Stimulated activated CD4-positive, alpha-beta T cell treated with anti-CD3 and anti-CD28 coated beads, Interleukin-4, amount 100 ng/mL, for 48 hours (primary cell): ENCODE measurements around the gene SERPINA7.
"Not testable (repeated sequence)": the region's sequence is repeated elsewhere in the genome, so short reads cannot be mapped to it uniquely, and the experiment has no call there.

ENCODE experiments used
- DNase-seq, 2 donors: peaks; one replicate each; pipeline ENCODE4 v3.0.0-alpha.2; 2020; ENCODE audit warnings: low read depth in 2 of 2

Gene SERPINA7, protein sequence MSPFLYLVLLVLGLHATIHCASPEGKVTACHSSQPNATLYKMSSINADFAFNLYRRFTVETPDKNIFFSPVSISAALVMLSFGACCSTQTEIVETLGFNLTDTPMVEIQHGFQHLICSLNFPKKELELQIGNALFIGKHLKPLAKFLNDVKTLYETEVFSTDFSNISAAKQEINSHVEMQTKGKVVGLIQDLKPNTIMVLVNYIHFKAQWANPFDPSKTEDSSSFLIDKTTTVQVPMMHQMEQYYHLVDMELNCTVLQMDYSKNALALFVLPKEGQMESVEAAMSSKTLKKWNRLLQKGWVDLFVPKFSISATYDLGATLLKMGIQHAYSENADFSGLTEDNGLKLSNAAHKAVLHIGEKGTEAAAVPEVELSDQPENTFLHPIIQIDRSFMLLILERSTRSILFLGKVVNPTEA

DNA sequence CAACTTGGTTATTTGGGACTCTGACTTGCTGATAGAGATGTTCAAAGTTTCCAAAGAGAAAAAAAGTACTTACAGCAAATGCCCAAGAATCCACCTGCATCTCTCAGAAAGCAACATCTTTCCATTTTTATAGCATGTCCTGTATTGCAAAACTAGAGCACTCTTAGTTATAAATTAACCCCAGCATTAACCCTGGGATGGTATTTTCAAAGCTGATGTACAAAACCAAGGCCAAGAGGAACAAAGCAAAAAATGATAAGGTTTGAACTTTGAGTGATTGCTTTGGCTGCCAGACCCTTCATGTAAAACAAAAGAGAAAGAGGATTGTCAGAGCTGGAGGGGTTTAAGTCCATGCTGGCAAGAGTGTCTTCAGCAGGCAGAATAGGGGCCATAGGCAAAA is at the start of gene SERPINA7:
Gene SERPINA7, minus strand, starts transcription at position 103 of the 400 bp plus-strand sequence. CDS start 1,669 bp downstream, outside the sequence.
- no peak for DNase-seq

DNA sequence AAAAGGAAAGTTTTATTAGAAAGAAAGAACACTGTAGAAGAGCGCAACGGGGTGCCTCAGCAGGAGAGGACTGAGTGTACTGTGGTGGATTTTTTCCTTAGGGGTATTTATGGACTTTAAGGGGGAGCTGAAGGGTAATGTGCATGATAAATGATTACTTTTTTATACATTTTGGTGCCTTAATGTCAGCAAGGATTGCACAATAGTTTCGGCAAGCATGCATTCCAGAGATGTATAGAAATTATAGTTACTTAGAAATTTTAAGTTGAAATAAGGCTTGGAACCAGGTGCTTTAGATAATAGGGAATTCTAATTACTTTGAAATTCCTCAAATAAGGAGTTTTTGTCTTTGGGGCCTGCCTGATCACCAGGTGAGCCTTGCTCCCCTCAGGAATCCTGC is 30.5 kb upstream of the SERPINA7 start:
- no peak for DNase-seq

DNA sequence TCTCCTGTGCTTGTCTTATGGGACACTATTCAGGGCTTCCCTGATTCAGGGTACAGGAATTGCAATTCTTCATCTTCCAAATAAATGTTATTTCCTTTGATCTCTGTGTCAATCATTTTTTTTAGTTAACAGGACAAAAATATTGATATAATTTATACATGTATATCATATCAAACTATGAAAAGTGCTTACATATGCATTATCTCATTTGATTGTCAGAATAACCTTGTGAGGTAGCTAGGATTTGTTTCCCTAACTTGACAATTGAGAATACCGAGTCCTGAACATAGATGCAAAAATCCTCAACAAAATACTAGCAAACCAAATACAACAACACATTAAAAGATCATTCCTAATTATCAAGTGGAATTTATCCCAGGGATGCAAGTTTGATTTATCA is 11.5 kb upstream of the SERPINA7 start:
- no peak for DNase-seq

DNA sequence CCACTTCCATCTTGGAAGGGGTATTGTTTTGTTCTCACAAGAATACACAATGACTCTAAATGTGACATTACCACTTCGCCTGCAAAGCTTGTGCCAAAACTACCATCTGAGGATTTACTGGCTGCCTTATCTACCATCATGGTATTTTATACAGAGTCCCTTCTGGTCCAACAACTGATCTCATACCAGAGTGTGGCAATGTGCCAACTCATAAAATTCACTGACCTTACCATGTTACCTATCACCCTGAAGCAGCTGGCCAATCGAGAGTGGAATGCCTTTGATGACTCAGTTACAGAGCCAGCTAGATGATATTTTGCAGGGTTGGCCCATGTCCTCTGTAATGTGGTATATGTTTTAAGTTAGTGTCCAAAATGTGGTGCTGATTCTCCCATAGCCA is 3.8 kb upstream of the SERPINA7 start:
- DNase-seq = no peak

DNA sequence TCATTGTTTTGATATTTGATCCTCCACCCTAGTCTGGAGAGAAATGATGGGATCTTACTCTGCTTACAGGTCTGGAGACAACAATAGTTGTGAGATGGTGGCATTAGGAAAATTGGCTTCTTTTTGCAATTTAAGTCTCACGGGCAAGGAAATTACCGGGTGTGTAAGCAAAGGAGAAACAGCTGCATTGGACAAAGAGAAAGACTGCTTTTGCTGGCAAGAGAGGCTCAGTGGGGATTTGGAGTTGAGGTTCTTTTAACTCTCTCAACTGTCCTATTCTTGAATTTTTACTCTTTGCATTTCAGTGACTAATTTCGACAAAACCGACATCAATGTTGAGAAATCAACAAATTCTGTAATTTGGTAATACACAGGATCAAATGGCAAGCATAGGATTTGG is 2.3 kb upstream of the SERPINA7 start:
- no peak for DNase-seq

DNA sequence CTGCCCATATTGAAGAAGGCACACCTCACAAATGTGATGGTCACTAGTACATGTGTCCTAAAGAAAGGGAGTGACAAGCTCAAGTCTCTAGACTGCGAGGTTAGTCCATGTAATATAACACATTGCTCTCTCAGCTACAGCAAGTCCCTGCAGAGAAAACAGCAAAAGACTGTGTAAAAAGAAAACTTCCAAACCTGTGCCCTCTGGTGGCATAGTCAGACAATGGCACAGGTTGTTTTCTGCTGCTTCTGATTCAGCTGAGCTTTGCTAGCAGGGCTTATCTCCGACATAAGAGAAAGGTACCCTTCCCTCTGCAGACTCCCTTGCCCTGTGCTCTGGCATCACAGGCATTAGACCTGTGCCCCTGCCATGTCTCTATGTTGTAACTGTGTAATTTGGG is 1.4 kb upstream of the SERPINA7 start:
- DNase-seq = no peak

DNA sequence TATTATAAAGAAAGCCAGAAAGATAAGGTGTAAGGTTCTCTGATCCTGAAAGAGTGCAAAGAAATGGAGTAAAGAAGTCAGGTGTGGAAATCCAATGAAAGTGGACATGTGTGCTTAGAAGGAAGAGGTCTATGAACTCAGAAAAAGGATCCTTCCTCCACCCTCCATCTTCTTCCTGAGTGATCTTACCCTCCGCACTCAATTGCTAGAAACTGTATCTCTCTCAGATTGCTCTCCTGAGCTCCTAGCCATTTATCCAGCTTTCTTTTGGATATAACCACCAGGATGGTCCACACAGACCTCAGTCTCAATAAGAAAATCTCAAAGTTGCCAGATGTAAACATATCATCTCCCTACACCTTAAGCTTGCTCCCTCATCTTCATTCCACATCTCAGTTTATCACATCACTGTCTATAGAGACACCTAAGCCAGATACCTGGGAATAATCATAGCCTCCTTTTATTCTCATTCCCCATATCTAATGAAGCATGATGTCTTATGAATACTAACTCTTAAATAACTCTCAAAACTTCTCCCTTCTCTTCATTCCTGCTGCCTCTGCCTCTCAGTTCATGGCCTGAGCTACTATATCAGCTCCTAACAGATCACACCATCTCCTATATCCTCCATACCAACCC is 573 bp downstream of the SERPINA7 start:
- no peak for DNase-seq

DNA sequence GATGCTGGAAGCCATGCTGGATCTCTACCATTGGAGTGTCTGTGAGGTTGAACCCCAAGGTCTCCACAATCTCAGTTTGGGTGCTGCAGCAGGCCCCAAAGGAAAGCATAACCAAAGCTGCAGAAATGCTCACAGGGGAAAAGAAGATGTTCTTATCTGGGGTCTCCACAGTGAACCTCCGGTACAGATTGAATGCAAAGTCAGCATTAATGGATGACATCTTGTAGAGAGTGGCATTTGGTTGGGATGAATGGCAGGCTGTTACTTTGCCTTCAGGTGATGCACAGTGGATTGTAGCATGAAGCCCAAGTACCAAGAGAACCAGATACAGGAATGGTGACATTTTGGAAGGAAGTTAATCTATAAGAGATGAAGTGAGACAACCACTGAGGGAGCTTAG is 1.8 kb downstream of the SERPINA7 start:
- DNase-seq = no peak

DNA sequence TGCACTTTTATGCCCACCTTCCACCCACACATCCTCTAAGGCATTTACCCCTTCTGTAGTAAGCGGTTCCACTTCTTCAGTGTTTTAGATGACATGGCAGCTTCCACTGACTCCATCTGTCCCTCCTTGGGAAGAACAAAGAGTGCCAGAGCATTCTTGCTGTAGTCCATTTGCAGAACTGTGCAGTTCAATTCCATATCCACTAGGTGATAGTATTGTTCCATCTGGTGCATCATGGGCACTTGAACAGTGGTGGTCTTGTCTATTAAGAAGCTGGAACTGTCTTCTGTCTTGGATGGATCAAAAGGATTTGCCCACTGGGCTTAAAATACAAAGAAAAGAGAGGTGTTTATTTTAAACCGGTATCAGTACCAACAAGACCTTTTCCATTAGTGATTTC is 3.5 kb downstream of the SERPINA7 start:
- DNase-seq = no peak

DNA sequence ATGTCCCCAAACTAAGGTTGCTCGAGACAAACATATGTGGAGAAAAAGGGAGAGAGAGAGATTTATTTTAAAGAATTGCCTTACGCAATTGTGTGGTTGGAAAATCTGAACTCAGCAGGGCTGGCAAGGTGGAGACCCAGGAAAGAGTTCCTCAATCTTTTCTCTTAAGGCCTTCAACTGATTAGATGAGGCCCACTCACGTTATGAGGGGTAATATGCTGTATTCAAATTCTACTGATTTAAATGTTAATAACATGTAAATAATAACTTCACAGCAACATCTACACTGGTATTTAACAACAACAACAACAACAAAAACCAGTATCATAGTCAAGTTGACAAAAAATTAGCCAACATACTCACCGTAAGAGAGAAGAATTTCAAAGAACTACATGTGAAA is 14.6 kb downstream of the SERPINA7 start:
- no peak for DNase-seq

DNA sequence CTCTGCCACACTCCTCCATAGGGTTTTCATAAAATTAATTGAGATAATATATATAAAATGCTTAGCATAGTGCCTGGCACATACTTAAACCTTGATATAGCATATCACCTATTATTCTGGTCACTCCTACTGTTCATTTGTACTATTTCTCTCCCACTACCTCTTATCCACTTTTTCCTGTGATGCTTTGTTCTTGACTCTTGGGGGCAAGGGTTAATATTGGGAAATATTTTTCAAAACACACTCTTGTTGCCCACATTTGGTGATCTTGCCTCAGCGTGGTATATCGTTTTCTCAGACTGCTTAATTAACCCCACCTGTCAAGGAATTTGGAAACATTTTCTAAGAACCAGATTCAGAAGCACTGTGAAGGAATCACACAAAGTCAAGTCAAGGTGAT is 16.3 kb downstream of the SERPINA7 start:
- DNase-seq = no peak

DNA sequence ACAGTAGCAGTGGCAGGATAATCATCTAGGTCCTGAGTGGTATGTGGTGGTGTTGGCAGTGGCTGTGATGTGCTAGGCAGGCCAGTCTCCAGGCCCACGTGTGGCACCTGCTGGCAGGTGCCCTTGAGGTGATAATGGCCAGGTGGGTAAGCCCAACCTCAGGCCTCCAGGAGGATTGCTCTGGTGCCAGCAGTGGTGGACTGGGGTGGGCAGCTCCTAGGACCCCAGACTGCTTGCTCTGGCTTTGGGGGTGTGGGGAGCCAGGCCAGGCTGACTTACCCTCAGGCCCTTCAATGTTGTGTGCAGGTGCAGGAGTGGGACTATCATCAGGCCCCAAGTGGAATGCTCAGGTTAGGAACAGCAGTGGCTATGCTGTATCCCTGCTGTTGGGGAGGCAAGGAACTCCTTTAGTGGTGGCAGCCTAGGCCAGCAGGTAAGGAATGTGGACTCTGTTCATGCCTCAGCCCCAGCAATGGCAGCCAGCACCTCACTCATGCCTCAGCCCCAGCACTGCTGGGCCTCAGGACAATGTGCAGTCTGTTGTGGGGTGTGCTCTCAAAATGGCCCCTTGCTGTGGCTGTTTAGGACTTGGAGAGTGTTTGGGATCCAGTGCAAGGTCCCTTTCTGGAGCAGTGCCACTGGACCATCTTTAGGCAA is 24.3 kb downstream of the SERPINA7 start:
- no peak for DNase-seq

DNA sequence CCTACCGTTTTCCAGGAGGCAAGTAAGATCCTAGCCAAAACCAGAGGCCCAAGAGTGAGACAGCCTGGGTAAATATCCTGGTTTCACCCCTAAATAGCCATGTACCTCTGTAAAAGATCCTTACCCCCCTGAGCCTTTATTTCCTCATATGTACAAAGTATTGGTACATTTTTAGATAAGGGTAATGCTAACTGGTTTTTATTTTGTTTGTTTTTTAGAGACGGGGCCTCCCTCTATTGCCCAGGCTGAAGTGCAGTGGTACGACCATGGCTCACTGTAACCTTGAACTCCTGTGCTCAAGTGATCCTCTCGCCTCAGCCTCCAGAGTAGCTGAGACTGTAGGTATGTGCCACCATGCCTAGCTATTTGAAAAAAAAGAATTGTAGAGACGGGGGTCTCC is 29.4 kb downstream of the SERPINA7 start:
- no peak for DNase-seq

DNA sequence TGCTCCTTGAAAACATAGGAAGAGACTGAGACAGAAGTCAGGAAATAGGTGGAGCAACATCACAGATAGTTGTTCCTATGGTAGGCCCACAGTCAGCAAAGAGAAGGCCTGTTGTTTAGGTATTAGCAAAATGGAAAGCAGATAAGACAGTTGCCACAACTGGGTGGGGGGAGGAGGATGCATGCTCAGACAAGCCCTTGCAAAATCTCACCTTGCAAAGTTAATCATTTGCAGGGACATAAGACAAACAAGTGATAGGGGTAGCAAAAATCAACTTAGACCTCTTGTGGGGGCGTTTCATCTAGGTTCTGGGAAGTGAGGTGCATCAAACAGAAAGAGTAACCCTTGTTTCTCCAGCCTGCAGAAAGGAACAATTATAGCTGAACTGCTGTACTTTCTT is 30.7 kb downstream of the SERPINA7 start:
- no peak for DNase-seq

DNA sequence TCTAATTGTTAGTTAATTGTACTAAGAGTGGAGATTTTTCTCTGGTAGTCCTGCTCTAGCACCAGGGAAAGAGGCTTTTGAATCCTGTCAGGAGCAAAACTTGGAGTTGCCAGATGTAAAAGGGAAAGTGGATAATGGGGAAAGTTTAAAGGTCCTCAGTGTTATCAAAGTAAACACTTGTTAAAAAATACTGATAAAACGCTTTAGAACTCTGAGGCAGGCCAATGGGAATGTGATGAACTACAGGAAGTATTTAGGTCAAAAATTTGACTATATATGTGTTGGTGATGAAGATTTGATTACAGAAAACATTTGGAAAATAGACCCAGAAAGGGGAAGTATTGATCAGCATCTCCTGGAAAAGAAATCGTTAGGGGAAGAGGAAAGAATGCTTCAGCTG is 32.8 kb downstream of the SERPINA7 start:
- DNase-seq = no peak

DNA sequence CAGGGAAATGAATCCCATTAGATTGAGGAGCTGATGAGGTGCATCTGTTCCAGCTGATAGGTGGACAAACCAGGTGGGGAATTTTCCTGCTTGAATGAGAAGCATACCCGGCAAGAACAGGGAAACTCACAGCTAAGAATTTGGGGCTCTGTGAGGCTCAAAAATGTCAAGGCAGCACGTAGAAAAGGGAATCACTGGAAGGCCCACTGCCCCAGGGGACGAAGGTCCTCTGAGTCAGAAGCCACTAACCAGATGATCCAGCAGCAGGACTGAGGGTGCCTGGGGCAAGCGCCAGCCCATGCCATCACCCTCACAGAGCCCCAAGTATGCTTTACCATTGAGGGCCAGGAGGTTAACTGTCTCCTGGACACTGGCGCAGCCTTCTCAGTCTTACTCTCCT is 37.9 kb downstream of the SERPINA7 start:
- not testable (repeated sequence) for DNase-seq

DNA sequence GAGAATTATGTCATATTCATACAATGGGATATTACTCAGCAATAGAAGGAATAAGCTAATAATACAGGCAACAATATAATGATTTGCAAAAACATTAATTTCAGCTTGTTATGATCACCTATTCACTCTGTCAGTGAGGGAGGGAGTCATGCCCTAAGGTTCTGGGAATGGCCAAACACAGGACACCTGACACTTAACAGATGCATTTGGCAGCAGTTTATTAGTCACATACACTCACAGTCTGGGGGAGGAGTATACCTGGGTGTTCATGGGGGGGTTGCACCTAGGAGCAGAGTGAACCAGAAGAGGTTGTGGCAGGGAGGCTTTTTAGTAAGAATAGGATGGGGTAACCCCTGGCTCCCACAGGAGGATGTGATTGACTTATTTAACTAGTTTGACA is 38.3 kb downstream of the SERPINA7 start:
- no peak for DNase-seq

DNA sequence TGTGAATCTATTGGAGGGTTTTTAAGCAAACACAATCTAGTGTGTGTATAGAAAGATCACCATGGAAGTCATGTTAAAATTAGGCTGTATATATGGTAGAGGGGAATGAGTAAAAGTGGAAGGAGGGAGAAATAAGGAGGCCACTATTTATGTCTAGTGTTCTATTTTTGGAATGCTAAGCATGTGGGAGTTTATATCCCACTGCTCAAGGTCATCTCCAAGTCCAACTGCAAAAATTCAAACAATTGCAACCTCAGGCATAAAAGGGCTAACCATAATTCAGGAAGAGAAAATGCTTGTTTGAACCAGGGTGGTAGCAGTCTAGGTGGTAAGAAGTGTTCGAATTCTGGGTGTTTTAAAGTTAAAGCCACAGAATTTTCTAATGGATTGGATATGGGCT is 39.2 kb downstream of the SERPINA7 start:
- no peak for DNase-seq

DNA sequence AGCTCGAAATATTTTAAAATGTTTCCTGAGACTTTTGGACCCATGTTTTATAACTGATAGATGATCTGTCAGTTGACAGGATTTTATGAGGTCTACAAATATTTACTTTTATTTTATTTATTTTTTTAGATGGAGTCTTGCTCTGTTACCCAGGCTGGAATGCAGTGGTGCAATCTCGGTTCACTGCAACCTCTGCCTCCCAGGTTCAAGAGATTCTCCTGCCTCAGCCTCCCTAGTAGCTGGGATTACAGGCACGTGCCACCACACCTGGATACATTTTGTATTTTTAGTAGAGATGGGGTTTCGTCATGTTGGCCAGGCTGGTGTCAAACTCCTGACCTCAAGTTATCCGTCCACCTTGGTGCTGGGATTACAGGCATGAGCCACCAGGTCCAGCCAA is 50.0 kb downstream of the SERPINA7 start:
- DNase-seq = not testable (repeated sequence)
